HL-60/S4 treated with phorbol 12-myristate 13-acetate at 8.2 ng/mL for 4 days and 3 days (cell line): ENCODE data around the gene C5orf22.

ENCODE experiments used
- in situ Hi-C: fragments of 300-500 bp; cut with MboI; formaldehyde crosslinking; loops from 2 replicates; pipeline ENCODE4 v1.15.0; 2022; ENCODE audit warnings: low sequenced_read_pairs

The C5orf22 gene

DNA sequence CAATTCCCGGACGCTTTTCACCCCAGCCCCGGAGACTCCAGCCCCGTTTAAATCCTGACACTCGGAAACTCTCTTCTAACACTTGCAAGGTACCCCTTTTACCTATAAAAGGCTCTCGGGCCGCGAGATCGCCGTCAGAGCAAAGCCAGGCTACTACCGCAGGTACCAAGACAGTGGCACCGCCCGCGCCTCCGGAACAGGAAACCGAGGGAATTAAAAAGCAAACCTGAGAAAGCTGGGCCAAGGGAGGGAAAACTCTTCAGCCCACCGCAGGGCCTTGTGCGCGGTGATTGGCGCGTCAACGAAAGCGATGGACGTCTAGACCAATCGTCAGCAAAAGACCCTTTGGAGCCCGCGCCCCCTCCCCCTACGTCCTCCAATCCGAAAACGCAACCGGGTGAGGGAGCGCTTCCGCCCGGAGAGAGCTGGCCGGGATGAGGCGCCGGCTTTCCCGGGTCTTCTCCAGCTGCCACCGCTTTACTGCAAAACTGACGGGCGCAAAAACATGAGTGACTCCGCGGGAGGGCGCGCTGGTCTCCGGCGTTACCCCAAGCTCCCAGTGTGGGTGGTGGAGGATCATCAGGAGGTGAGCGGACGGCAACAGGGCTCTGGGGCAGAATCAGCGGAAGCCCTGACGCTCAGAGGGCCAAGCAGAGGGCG, at the start of gene C5orf22, which contains the start of gene DROSHA:
Gene C5orf22 (plus strand): TSS at position 414 of the 660 bp plus-strand sequence. CDS start 92 bp downstream, at position 506.
Gene DROSHA (minus strand): TSS at position 206 of the 660 bp plus-strand sequence. CDS start 3,034 bp downstream, outside the sequence.
- in situ Hi-C loops, result loop anchor here (25.0 kb wide), 1 partner anchor 1930 kb away; no protein-coding TSS in a partner anchor

DNA sequence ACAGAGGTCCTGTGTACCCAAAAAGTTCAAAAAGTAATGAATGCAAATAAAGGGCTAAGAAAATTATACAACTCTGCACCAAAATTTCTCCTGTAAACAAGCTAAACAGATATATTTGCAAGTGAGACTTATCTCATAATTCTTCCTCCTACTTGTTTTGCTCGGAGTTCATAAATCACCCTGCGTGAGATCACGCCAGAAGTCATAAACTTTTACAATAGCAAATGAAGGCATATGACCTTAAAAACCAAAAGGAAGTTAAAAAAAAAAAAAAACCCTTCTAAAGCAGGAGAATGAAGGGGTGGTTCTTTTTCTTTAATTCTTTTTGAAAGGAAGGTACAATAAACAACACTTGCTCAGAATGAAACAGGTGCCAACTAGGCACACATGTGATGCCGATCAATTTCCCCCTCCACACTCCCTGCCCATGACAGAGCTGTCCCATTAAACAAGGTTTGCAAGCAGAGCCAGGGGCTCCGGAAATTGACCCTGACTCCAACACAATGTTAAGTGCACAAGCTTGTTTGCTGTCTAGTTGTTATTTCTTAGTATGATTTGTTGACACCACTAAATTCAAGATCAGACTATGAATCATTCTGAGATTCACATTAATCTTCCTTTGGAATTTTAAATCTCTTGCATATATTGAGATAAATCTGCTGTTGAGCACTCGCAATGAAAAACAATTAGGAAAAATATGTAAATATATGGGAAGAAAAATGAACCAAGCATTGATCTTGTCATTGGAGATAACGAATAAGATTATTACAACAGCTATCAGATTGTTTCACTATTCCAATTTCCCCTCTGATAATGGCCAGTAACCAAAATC, 46.5 kb upstream of the C5orf22 start:
- in situ Hi-C loops, result no loop called here

DNA sequence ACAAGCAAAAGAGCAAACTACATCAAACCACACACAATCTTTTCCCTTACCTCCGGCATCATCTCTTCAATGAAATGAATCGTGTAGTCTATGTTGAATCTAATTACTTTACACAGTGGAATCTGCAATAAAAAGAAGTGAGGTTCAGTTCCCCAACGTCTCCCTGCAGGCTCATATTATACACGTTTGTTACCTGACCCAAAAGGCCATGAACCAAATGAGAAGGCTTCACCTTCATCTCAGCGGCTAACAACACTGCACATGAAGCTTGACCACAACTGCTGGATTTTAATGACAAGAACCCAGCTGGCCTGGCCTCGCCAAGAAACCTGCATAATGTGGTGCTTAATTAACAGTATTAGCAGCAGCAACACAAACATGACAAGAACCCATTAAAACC, 45.7 kb upstream of the C5orf22 start:
- in situ Hi-C loops, result no loop called here

DNA sequence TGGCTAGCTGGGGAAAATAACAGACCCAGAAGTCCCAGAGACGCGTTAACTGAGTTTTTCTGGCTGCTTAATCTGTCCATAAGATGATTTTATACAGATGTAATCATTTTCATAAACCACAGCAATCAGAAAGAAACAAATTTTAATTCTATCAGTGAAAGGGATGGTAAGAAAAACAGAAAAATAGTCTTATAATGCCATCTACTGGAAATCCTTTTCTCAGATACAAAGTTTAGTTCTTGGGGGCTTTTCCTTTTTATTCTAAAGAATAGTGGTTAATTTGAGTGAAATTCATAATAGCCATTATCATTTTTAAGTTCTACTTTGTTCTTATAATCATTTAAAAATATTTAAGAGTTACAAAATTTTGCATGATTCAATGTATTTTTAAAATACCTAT, 44.6 kb upstream of the C5orf22 start:
- in situ Hi-C loops, result no loop called here

DNA sequence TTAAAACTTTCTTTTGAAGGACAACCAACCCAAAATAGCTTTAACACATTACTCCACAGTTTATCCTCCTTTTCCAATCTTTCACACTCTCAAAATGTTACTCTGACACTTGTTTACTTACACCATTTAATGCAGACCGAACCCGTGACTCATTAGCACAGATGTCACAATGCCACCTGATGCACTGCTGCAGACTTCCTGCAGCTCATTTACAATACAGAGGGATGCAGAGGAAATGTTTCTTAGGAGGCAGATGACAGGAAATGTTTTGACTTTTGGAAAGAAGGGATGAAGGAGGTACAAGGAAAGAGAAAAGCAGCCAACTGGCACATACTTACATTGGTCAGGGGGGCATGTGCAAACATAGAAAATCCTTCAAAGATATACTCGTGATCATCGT, 39.2 kb upstream of the C5orf22 start:
- in situ Hi-C loops, result no loop called here

DNA sequence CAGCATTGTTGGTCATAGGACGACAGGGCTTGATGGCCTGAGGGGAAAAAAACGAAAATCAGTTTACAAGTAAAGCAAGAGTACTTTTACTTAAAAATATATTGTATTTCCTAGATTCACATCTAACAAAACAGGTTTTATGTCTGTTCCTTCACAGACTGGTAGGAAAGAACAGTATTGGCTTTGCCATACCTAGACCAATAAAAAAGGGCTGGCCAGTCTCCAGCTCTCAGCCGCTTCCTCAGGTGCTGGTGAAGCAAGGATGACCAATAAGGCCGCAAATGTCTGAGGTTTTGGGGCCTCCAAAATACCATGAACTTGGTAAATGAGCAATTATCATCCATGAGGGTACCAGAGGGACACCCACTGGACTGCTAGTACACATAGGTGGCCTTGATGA, 36.8 kb upstream of the C5orf22 start:
- in situ Hi-C loops, result no loop called here

DNA sequence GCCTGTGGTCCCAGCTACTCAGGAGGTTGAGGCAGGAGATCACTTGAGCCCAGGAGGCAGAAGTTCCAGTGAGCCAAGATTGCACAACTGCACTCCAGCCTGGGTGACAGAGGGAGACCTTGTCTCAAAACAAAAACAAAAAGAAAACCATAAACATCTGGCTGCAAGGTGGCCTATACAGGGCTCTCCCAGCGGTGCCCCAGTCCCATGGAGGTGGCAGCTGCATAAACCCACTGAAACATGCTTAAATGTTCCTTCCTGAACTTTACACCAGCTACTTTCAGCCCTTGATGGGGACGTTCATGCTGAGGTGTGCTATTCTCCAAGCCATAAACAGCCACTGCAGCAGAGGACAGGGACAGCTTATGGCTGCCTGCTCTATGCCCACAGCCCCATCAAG, 35.8 kb upstream of the C5orf22 start:
- in situ Hi-C loops, result no loop called here

DNA sequence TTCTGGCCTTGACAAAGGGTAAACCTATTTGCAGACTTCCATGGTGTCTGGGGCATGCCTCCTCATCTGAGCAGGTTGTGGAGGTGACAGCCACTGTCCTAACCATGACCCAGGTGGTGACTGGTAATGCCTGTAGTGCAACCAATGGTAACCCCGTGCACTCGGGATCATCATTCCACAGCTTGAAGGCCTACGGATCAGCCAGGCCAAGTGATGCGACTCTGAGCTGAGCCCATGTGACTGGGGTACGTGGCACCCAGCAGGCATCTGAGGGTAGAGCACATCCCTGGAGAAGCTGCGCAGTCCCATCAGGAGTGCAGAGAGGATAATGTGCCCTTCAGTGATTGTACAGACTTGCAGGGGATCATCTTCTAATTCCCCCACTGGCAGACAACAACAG, 35.2 kb upstream of the C5orf22 start:
- in situ Hi-C loops, result no loop called here

DNA sequence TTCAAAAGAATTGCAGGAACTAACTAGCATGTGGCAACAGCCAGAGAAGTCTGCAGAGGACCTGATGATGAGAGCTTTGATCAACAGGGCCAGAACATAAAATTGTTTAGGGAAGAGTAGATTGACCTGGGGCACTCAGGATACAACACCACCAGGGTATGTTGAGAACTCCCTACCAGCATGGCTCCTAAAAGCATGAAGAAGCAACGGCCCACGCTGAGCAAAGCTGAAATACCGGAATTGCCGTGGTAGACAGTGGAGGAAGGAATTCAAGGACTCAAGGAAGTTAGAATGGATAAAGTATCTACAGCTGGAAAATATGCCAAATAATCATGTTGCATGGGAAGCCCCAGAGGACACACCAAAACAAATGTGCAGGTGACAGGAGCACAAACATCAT, 31.8 kb upstream of the C5orf22 start:
- in situ Hi-C loops, result no loop called here

DNA sequence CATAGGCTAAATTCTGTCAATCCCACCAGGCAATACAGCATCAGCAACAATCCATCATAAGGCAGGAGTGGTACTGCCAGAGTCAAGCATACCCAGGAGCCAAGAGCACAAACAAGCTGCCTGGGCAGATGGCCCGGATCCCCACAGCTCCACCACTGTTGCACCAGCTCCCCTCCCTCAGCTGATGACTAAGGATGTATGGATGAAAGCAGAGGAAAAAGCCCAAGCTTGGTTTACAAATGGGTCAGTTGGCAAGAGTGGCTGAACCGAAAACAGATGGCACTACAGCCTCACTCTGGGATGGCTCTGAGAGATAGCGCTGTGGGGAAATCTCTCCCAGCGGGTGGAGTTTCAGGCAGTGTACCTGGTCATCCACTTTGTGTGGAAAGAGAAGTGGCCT, 29.6 kb upstream of the C5orf22 start:
- in situ Hi-C loops, result no loop called here

DNA sequence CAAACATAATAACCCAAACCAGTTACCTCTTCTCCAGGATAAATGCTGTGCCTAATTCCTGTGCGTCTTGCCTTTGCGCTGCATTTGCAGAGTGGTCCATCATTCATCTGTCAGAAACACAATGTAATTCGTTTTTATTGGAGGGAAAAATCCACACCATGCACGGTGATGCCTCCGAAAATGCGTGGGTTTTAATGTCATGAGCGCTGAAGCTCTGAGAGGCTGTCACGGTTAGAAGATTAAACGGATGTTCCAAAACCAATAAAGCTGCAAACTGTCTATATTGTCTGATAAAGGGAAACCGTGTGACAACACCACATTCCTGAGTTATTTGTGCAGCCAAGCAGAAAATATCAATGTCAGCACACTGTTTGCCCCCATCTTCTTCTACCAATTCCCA, 27.6 kb upstream of the C5orf22 start:
- in situ Hi-C loops, result no loop called here

DNA sequence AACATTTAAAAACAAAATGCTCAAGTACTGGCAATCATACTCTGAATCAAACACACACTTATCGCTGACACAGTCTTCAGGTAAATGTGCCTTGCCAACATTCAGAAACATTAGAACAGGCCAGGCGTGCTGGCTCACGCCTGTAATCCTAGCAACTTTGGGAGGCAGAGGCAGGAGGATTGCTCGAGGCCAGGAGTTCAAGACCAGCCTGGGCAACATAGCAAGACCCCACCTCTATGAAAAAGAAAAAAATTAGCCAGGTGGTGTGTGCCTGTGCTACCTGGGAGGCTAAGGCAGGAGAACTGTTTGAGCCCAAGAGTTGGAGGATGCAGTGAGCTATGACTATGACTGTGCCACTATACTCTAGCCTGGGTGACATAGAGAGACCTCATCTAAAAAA, 20.8 kb upstream of the C5orf22 start:
- in situ Hi-C loops, result no loop called here

DNA sequence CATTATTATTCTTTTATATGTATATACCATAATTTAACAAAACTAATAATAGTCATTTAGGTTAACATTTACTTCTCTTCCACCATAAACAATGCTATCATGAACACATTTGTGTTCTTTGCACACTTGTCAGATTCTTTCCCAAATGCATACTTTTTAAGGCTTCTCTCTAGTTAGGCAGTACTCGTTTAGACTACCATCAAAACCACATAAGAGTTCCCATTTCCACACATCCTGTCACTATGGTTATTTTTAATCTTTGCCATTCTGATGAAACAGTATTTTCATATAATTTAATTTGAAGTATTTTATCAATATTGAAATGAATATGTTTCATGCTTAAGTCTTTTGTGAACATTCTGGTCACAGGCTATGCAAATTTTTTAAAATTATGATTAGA, 15.3 kb upstream of the C5orf22 start:
- in situ Hi-C loops, result no loop called here

DNA sequence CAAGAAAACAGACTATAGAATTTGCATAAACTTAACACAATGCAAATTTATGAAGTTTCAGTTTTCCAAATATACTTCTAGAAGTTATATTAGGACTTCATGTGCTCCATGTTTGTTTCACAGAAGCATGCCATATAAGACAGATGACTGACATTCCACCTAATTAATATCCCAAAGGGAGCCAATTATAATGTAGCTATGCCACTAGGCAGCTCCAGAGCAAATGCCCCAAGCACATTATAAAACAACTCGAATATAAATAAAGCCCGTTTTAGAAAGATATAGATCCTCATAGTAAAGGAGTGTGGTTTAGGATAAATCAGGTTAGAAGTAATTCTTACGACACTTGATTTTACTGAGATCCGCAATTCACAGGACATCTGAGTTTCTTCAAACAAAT, 9.1 kb upstream of the C5orf22 start:
- in situ Hi-C loops, result no loop called here

DNA sequence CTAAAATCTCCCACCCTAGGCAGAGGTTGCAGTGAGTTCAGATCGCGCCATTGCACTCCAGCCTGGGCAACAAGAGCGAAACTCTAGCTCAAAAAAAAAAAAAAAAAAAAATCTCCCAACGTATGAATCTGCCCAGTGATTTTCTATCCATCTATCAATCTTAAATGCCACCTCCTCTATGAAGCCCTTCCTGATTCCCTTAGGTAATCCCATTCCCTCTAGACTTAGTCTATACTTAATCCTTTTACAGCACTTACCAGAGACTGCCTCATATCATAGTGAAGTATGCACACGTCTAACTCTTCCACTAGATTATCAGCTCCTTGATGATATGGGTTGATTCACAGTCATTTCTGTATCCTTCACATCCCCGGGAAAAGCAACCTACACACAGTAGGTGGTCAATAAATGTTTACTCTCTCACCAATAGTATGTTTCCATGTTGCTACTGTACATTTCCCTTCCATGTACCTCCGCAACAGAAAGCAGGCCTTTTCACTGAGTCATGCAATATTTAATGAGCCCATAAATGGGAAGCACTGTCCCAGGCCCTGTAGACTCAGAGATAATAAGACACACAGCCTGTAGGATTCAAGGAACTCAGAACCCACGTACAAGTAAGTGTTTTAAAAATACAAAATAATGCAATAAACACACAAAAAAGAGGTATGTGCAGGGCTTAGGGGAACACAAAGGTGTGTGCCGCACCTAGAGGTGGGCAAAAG, 1.4 kb upstream of the C5orf22 start:
- in situ Hi-C loops, result loop anchor here (25.0 kb wide), 1 partner anchor 1932 kb away; no protein-coding TSS in a partner anchor

DNA sequence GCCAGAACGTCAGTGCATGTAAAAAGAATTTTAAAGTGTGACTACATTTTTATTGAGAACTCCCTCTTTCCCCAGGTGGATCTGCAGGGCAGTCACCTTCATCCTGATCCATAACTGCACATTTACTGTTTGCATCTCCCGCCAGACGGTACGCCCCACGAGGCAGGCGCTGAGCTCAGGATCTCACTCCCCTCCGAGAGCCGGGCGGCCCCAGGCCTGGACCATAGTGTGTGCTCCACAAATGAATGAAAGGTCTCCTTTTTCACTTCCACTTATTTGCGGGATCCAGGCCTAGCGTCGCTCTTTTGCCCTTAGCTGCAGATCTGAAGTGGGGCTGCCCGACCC, 586 bp upstream of the C5orf22 start:
- in situ Hi-C loops, result loop anchor here (25.0 kb wide), 1 partner anchor 1931 kb away; no protein-coding TSS in a partner anchor

DNA sequence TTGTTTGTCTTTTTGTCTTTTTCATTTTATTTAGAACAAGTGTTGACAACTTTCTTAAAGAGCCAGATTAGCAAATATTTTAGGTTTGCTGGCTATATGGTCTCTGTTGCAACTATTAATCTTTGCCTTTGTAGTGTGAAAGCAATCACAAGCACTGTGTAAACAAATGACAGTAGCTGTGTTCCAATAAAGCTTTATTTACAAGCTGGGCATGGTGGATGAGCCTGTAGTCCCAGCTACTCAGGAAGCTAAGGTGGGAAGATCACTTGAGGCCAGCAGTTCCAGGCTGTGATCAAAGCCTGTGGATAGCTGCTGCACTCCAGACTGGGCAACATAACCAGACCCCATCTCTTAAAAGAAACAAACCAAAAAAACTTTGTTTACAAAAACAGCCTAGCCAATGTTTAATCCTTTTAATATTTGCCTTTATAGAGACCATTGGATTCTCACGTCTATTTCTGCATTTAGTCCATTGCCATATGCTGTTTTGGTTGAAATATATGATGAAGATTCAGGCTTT, 2.5 kb downstream of the C5orf22 start:
- in situ Hi-C loops, result loop anchor here (25.0 kb wide), 1 partner anchor 1928 kb away; no protein-coding TSS in a partner anchor

DNA sequence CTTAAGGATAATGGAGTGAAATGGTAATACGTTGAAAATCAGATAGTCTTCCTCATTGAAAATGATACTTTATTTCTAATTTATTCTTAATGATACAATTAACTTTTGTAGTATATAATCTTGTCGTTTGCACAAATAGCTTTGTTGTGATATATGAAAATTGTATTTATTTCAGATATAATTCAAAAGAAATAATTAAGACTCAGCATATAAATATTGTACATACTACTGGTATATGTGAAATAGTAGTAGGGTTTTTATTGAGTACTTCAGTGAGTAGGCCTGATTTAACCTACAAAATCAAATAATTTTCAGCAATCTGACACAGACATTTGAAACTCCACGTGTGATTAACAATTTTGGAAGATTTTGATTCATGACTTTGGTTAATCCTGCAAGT, 4.8 kb downstream of the C5orf22 start:
- in situ Hi-C loops, result loop anchor here (25.0 kb wide), 1 partner anchor 1925 kb away; no protein-coding TSS in a partner anchor

DNA sequence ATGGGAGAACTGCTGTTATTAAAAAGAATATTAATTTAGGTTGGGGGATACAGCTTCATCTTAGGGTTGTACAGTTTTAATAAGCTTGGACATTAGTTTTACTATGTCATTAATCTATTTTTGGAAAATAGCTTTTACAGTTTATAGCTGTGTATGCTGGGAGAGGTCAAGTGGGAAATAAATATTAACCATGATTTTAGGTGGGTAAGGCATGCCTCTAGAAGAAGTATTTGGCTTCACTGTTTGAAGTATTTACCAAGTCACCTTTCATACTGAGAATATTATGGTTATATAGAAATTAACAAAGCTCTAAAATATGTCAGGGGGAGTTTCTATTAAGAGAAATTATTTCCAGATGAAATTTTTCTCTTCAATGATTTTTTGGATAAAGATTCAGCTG, 5.2 kb downstream of the C5orf22 start:
- in situ Hi-C loops, result loop anchor here (25.0 kb wide), 1 partner anchor 1925 kb away; no protein-coding TSS in a partner anchor

DNA sequence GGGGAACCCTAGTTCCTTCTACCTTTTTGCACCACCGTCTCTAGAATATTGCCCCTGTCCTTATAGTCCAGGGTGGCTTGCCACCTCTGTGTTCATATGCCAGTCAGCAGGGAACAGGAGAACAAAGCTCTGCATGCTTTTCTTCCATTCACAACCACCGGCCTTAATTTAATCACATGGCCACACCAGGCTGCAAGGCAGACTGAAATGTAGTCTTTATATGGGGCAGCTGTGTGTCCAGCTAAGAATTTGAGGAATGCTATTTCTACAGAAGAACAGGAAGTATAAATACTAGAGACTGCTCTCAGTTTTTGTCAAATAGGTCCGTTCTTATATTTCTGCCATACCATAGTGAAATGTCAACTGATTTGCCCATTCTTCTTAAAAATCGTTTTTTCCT, 5.8 kb downstream of the C5orf22 start:
- in situ Hi-C loops, result loop anchor here (25.0 kb wide), 1 partner anchor 1924 kb away; no protein-coding TSS in a partner anchor

DNA sequence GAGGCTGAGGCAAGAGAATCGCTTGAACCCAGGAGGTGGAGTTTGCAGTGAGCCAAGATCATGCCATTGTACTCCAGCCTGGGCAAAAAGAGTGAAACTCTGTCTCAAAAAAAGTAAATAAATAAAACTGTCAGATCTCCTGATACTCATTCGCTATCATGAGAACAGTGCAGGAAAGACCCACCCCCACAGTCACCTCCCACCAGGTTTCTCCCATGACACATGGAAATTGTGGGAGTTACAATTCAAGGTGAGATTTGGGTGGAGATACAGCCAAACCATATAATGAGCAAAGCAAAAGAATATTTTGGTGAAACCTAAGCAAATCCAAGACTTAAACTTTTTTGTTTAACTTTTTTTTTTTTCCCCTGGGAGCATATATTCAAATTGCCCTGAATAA, 17.0 kb downstream of the C5orf22 start:
- in situ Hi-C loops, result loop anchor here (25.0 kb wide), 1 partner anchor 1913 kb away; no protein-coding TSS in a partner anchor
